OCI-LY7 (cell line): ENCODE results near the gene CCDC15. TPM values are rescaled to one million over a fixed set of nuclear protein-coding genes. Genes with fewer than 3 reads are reported as not detected.

Experiments used
- BruUV-seq: library from RNA; stranded (reverse); fragments of 400-500 nt; replicated peaks from 2 replicates; lab custom pipeline; 2021; lab: Mats Ljungman, UMichigan
- CTCF ChIA-PET: fragments of 300-600 bp; sonication (Branson Sonifier 250); formaldehyde crosslinking; loops from one replicate; lab custom pipeline; 2022; ENCODE audit warnings: antibody characterized with exemption; ENCODE audit not compliant: unreplicated experiment; lab: Charles Lee
- POLR2A ChIA-PET: fragments of 300-600 bp; sonication (Branson Sonifier 250); formaldehyde crosslinking; loops from one replicate; lab custom pipeline; 2022; ENCODE audit warnings: antibody characterized with exemption; lab: Charles Lee
- DNase-seq: peaks from one replicate; pipeline ENCODE4 v3.0.0-alpha.2; 2015; ENCODE audit warnings: low spot score
- H2AFZ ChIP-seq: fragments of 200-600 bp; sonication (generic), shearing (Covaris generic); 2 replicates; pipeline ENCODE4 v1.6.1; 2014; ENCODE audit warnings: mild to moderate bottlenecking, antibody characterized with exemption, low read length, moderate library complexity
- H3K27ac ChIP-seq: fragments of 200-600 bp; sonication (generic); 2 replicates; pipeline ENCODE4 v1.5.1; 2014; ENCODE audit warnings: mixed run types, low read depth, mild to moderate bottlenecking, moderate library complexity, low read length, inconsistent platforms; ENCODE audit not compliant: poor library complexity, severe bottlenecking
- H3K36me3 ChIP-seq: fragments of 200-600 bp; sonication (generic); 2 replicates; pipeline ENCODE4 v1.6.1; 2014; ENCODE audit warnings: mild to moderate bottlenecking, antibody characterized with exemption, low read length, moderate library complexity, mixed read lengths; ENCODE audit not compliant: insufficient read depth
- H3K4me1 ChIP-seq: fragments of 200-600 bp; sonication (generic); 2 replicates; pipeline ENCODE4 v1.5.1; 2014; ENCODE audit warnings: mild to moderate bottlenecking, low read length; ENCODE audit not compliant: insufficient read depth, poor library complexity, severe bottlenecking
- H3K4me2 ChIP-seq: fragments of 200-600 bp; sonication (generic); 2 replicates; pipeline ENCODE4 v1.6.1; 2014; ENCODE audit warnings: mild to moderate bottlenecking, low read length
- H3K4me3 ChIP-seq: fragments of 200-600 bp; sonication (generic); 2 replicates; pipeline ENCODE4 v1.5.1; 2014; ENCODE audit warnings: mild to moderate bottlenecking, low read depth, low read length; ENCODE audit not compliant: poor library complexity, severe bottlenecking
- H3K79me2 ChIP-seq: fragments of 200-600 bp; sonication (generic); 2 replicates; pipeline ENCODE4 v1.6.1; 2016; ENCODE audit warnings: low read depth, mild to moderate bottlenecking, low read length, moderate library complexity, mixed read lengths; ENCODE audit not compliant: insufficient read depth
- H3K9me2 ChIP-seq: fragments of 200-600 bp; sonication (generic); 2 replicates; pipeline ENCODE4 v1.6.1; 2016; ENCODE audit warnings: mild to moderate bottlenecking, low read length, mixed read lengths; ENCODE audit not compliant: insufficient read depth
- H3K9me3 ChIP-seq: fragments of 200-600 bp; sonication (generic); 2 replicates; pipeline ENCODE4 v1.6.1; 2014; ENCODE audit warnings: mild to moderate bottlenecking, mixed run types, low read length, mixed read lengths
- H4K20me1 ChIP-seq: fragments of 200-600 bp; sonication (generic); 2 replicates; pipeline ENCODE4 v1.6.1; 2014; ENCODE audit warnings: mild to moderate bottlenecking, antibody characterized with exemption, low read length, moderate library complexity, mixed read lengths; ENCODE audit not compliant: insufficient read depth
- EZH2phosphoT487 ChIP-seq: fragments of 200-600 bp; sonication (generic); IDR thresholded peaks from 2 replicates; pipeline ENCODE4 v1.6.1; 2018; ENCODE audit warnings: low read depth, borderline replicate concordance, mild to moderate bottlenecking, mixed run types, antibody characterized with exemption, low read length, moderate library complexity, mixed read lengths
- intact Hi-C: fragments of 100-400 bp; cut with micrococcal nuclease; formaldehyde crosslinking; loops from one replicate; pipeline ENCODE4 v1.10.0; 2022; ENCODE audit not compliant: unreplicated experiment
- total RNA-seq, 2 experiments: library from RNA; depleted of rRNA in 1 of 2; stranded (reverse); fragments of >200 nt in 1 of 2; shearing (Covaris generic) in 1 of 2; gene quantifications; 2 replicates each; pipeline ENCODE4 v1.2.3, GENCODE V29; 2014 to 2022
- TF ChIP-seq, protein P1 (sequence below): fragments of 200-600 bp; sonication (generic); conservative IDR thresholded peaks from 2 replicates; pipeline ENCODE4 v1.5.1; 2014; ENCODE audit warnings: mild to moderate bottlenecking, antibody characterized with exemption, low read length, moderate library complexity, mixed read lengths

CCDC15 gene
- total RNA-seq, 2 experiments from 2014 or later = 9.6 to 10.6 TPM

GRCh38 chr11:125076378-125076945 lies 122.5 kb downstream of the CCDC15 start:
- H3K36me3 ChIP-seq = no peaks in the 10 kb centered on the region
- no peak overlapping the region for H3K4me3 ChIP-seq
- peaks cover 29% of the 10 kb centered on the region for H3K4me1 ChIP-seq
- ChIA-PET POLR2A (interaction anchor here (0.5 to 1.5 kb wide), 3 partner anchors 35 to 526 kb away, joined by 3 to 5 read pairs (median 5); partner anchors contain the start of gene TMEM218), CTCF (no interaction called here)
- no peaks in the 10 kb centered on the region for H3K9me3 ChIP-seq
- no peak for DNase-seq
- H2AFZ ChIP-seq = no peak overlapping the region
- no peak overlapping the region for H3K27ac ChIP-seq
- H3K4me2 ChIP-seq = no peak overlapping the region
- no peaks in the 10 kb centered on the region for H3K9me2 ChIP-seq
- intact Hi-C loops = no loop called here
- no peaks in the 10 kb centered on the region for H3K79me2 ChIP-seq
- TF ChIP-seq, protein P1, sequence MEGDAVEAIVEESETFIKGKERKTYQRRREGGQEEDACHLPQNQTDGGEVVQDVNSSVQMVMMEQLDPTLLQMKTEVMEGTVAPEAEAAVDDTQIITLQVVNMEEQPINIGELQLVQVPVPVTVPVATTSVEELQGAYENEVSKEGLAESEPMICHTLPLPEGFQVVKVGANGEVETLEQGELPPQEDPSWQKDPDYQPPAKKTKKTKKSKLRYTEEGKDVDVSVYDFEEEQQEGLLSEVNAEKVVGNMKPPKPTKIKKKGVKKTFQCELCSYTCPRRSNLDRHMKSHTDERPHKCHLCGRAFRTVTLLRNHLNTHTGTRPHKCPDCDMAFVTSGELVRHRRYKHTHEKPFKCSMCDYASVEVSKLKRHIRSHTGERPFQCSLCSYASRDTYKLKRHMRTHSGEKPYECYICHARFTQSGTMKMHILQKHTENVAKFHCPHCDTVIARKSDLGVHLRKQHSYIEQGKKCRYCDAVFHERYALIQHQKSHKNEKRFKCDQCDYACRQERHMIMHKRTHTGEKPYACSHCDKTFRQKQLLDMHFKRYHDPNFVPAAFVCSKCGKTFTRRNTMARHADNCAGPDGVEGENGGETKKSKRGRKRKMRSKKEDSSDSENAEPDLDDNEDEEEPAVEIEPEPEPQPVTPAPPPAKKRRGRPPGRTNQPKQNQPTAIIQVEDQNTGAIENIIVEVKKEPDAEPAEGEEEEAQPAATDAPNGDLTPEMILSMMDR = no peak; the same call in 1 of the 2 replicates
- no peak for TF ChIP-seq EZH2phosphoT487
- no peaks in the 10 kb centered on the region for H4K20me1 ChIP-seq
- BruUV-seq = no TSS peak

- H4K20me1 ChIP-seq = no peaks in the 10 kb centered on the region
- no peak for DNase-seq
- no TSS peak for BruUV-seq
- no peak overlapping the region for H3K4me2 ChIP-seq
- no peak overlapping the region for H3K4me3 ChIP-seq
- ChIA-PET POLR2A (interaction anchor here (1.5 to 1.6 kb wide), 2 partner anchors 29 to 33 kb away, joined by 4 to 5 read pairs; partner anchors contain the start of gene TMEM218), CTCF (no interaction called here)
- TF ChIP-seq, protein P1 = no peak
- TF ChIP-seq EZH2phosphoT487 = no peak
- H3K9me2 ChIP-seq = no peaks in the 10 kb centered on the region
- no peaks in the 10 kb centered on the region for H3K9me3 ChIP-seq
- no peak overlapping the region for H2AFZ ChIP-seq
- no peak overlapping the region for H3K27ac ChIP-seq
- no peaks in the 10 kb centered on the region for H3K36me3 ChIP-seq
- H3K79me2 ChIP-seq = no peaks in the 10 kb centered on the region
- peaks cover 13% of the 10 kb centered on the region for H3K4me1 ChIP-seq
- intact Hi-C loops = no loop called here
Observed at GRCh38 chr11:125078016-125078415, 124.0 kb downstream of the CCDC15 start.

DNA sequence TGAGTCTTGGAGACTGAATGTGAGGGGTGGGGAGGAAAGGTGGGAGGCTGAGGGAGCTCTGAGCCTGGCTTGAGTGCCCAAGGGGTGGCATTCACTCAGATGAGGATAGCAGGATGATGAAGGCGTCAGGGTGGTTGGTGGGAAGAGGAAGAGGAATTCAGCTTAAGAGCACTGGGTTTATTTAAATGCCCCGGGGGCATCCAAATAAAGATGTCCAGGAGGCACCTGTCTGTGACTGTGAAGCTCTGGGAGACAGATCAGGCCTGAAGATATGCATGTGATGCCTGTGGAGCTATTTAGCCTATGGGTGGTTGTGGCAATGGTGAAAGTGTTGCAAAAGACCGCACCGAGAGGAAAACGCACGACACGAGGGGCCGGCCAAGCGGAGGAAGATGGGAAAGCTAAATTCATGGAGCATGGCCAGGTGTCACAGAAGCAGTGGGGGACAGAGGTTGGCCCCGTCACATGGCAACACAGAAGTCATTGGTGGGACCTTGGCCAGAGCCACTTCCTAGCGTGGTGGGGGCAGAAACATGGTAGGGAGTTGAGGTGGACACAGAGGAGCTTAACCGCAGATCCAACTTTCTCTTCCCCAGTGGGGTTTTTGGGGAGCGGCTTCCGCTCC lies 124.6 kb downstream of the CCDC15 start:
- Histone ChIP-seq H3K4me1 (peaks cover 7% of the 10 kb centered on the region), H2AFZ (no peak overlapping the region), H3K27ac (no peak overlapping the region), H3K4me2 (no peak overlapping the region), H4K20me1 (no peaks in the 10 kb centered on the region), H3K9me3 (no peaks in the 10 kb centered on the region), H3K9me2 (no peaks in the 10 kb centered on the region), H3K36me3 (no peaks in the 10 kb centered on the region), H3K79me2 (no peaks in the 10 kb centered on the region), H3K4me3 (no peak overlapping the region)
- no TSS peak for BruUV-seq
- DNase-seq = no peak
- ChIA-PET POLR2A (interaction anchor here (0.6 to 1.6 kb wide), 2 partner anchors 28 to 293 kb away, joined by 3 to 4 read pairs; no protein-coding TSS in a partner anchor), CTCF (interaction anchor here (0.6 to 1.9 kb wide), 3 partner anchors 12 to 317 kb away, joined by 3 to 4 read pairs (median 4); no protein-coding TSS in a partner anchor)
- intact Hi-C loops = no loop called here
- no peak for TF ChIP-seq EZH2phosphoT487
- TF ChIP-seq, protein P1 = no peak
